ENCODE measurements around the gene OPHN1. TPM values are rescaled to one million over a fixed set of nuclear protein-coding genes. Genes with fewer than 3 reads are reported as not detected.

The OPHN1 gene
- total and polyA plus RNA-seq, 2 donors (not counting 3 experiments of a cell fraction or from before 2014, with no cell fraction given) = 3.9 to 6.7 TPM

- TF ChIP-seq CTCF (IDR thresholded peaks at IDR 0.05; ENCODE audit: extremely low read depth in 1 of 2, insufficient read depth in 1 of 2, low read depth in 1 of 2, low read length in 2 of 2) (no peak), FOS (IDR thresholded peaks at IDR 0.05; ENCODE audit: borderline replicate concordance, insufficient read depth, low read length) (no peak), MYC (IDR thresholded peaks at IDR 0.05; ENCODE audit: low read depth, low read length) (no peak), JUN (IDR thresholded peaks at IDR 0.05; ENCODE audit: borderline replicate concordance, insufficient read depth, insufficient read length, low read depth) (no peak), MAX (IDR thresholded peaks at IDR 0.05; ENCODE audit: insufficient read depth, insufficient read length) (no peak), EZH2 (IDR thresholded peaks at IDR 0.05; ENCODE audit: borderline replicate concordance, low read depth, low read length, severe bottlenecking) (no peak), POLR2A (IDR thresholded peaks at IDR 0.05; ENCODE audit: low read depth, low read length) (no peak), GATA2 (IDR thresholded peaks at IDR 0.05; ENCODE audit: insufficient read depth, insufficient read length, low read depth, low read length) (no peak), POLR2AphosphoS5 (IDR thresholded peaks at IDR 0.05; ENCODE audit: insufficient read depth, low read depth, low read length) (no peak)
- Histone ChIP-seq H3K79me2 (ENCODE audit: control insufficient read depth, insufficient read depth, low read length) (no peaks in the 10 kb centered on the region), H3K27ac (ENCODE audit: insufficient read depth, low read depth, low read length) (no peak overlapping the region), H3K4me1 (ENCODE audit: control insufficient read depth, extremely low read depth, insufficient read depth, low read length) (no peaks in the 10 kb centered on the region), H3K4me2 (ENCODE audit: insufficient read depth, low read length) (no peak overlapping the region), H4K20me1 (replicated peaks; ENCODE audit: control insufficient read depth, extremely low read depth, insufficient read depth, low read length) (no peaks in the 10 kb centered on the region), H3K36me3 (ENCODE audit: control insufficient read depth in 2 of 2, extremely low read depth in 1 of 2, insufficient read depth in 2 of 2, low read length in 2 of 2) (no peaks in the 10 kb centered on the region), H3K9me1 (replicated peaks; ENCODE audit: control insufficient read depth, extremely low read depth, insufficient read depth, low read length) (no peaks in the 10 kb centered on the region), H3K27me3 (ENCODE audit: control insufficient read depth in 2 of 2, insufficient read depth in 2 of 2, low read length in 2 of 2) (no peaks in the 10 kb centered on the region), H3K9me3 (replicated peaks; ENCODE audit: control insufficient read depth, insufficient read depth, low read length) (no peaks in the 10 kb centered on the region), H3K4me3 (replicated peaks in 1 of 3; ENCODE audit: insufficient read depth in 1 of 3, low read depth in 1 of 3, low read length in 3 of 3) (no peak overlapping the region), H3K9ac (replicated peaks; ENCODE audit: extremely low read depth, insufficient read depth, low read length) (no peak overlapping the region), H2AFZ (ENCODE audit: low read depth, low read length) (no peak overlapping the region)
- DNase-seq (ENCODE audit: low read depth, low spot score) (no peak), FAIRE-seq (peak; percentile 47)
- BruUV-seq (replicated peaks) = no TSS peak
- dilution Hi-C loops (cut with MboI; ENCODE audit: extremely low pct_ligation_motif_present, low sequenced_read_pairs) (no loop called here), intact Hi-C loops (cut with micrococcal nuclease) (no loop called here)
- CTCF ChIA-PET = no interaction called here
- POLR2A ChIA-PET = no interaction called here
These were observed 74.6 kb downstream of the OPHN1 start for GRCh38 chrX:68358679-68359078.

Measured in endothelial cell of umbilical vein (primary cell).